ENCODE results near the gene USP37. TPM values are rescaled to one million over a fixed set of nuclear protein-coding genes. Genes with fewer than 3 reads are reported as not detected.

The USP37 gene
- total RNA-seq, 1 donor from 2014 or later = 25.5 TPM

DNA sequence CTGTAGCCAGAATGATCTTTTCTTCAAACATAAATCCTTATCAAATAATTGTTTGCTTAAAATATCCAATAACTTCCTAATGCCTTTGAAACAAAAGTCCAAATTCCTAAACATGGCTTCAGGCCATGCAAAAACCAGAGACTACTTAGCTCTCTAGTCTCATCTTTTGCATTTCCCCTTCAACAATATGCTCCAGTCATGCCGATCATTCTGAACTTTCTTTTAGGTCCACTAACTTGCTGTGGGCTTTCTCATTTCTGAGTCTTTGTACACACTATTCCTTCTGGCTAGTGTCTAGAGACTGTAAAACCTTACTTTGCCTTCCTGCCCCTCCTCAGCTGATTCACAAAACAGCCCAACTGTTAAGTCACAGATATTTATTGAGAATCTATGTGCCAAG is 97.7 kb downstream of the USP37 start:
- H3K36me3 Mint-ChIP-seq (ENCODE audit: insufficient read depth) = peaks cover 7% of the 10 kb centered on the region
- H3K27ac Mint-ChIP-seq = peak overlapping the region; percentile 25
- TF ChIP-seq, protein P1, sequence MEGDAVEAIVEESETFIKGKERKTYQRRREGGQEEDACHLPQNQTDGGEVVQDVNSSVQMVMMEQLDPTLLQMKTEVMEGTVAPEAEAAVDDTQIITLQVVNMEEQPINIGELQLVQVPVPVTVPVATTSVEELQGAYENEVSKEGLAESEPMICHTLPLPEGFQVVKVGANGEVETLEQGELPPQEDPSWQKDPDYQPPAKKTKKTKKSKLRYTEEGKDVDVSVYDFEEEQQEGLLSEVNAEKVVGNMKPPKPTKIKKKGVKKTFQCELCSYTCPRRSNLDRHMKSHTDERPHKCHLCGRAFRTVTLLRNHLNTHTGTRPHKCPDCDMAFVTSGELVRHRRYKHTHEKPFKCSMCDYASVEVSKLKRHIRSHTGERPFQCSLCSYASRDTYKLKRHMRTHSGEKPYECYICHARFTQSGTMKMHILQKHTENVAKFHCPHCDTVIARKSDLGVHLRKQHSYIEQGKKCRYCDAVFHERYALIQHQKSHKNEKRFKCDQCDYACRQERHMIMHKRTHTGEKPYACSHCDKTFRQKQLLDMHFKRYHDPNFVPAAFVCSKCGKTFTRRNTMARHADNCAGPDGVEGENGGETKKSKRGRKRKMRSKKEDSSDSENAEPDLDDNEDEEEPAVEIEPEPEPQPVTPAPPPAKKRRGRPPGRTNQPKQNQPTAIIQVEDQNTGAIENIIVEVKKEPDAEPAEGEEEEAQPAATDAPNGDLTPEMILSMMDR (IDR thresholded peaks at IDR 0.05; ENCODE audit: unreplicated experiment) = no peak
- no peaks in the 10 kb centered on the region for H3K9me3 Mint-ChIP-seq (ENCODE audit: low read depth)
- no peaks in the 10 kb centered on the region for H3K27me3 Mint-ChIP-seq
- DNase-seq (ENCODE audit: low spot score, unreplicated experiment) = no peak
- H3K4me3 Mint-ChIP-seq (ENCODE audit: low read depth) = no peak overlapping the region
- H3K4me1 Mint-ChIP-seq (ENCODE audit: low read depth) = no peaks in the 10 kb centered on the region

DNA sequence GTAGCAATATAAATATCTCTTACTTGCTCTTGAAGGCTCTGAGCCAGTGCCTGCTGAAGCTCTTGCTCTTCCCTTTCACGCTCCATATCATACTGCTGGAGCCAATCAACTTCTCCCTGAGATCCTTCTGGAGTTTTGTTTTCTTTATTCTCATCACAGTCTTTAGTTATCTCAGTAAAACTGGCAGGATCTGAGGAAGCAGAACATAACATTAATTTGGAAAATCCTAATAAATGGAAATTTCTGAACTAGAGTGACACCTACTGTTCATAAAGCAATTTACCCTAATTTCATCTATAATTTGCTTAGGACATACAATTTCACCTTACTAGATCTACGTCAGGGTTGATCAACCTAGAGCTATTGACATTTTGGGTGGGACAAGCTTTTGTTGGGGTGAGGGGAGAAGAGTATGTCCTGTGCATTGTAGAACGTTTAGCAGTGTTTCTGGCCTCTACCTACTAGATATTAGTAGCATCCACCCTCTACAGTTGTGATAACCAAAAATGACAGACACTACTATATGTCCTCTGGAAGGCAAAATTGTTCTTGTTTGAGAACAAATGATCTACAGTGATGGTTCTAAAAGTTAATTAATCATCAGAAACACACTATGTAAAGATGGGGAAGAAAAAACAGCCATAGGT is 102.0 kb downstream of the USP37 start:
- Mint-ChIP-seq H3K27me3 (no peaks in the 10 kb centered on the region), H3K36me3 (ENCODE audit: insufficient read depth) (peaks cover 14% of the 10 kb centered on the region), H3K4me3 (ENCODE audit: low read depth) (no peak overlapping the region), H3K9me3 (ENCODE audit: low read depth) (no peaks in the 10 kb centered on the region), H3K4me1 (ENCODE audit: low read depth) (no peaks in the 10 kb centered on the region), H3K27ac (no peak overlapping the region)
- TF ChIP-seq, protein P1 (IDR thresholded peaks at IDR 0.05; ENCODE audit: unreplicated experiment) = peak; percentile 56
- DNase-seq (ENCODE audit: low spot score, unreplicated experiment) = no peak

DNA sequence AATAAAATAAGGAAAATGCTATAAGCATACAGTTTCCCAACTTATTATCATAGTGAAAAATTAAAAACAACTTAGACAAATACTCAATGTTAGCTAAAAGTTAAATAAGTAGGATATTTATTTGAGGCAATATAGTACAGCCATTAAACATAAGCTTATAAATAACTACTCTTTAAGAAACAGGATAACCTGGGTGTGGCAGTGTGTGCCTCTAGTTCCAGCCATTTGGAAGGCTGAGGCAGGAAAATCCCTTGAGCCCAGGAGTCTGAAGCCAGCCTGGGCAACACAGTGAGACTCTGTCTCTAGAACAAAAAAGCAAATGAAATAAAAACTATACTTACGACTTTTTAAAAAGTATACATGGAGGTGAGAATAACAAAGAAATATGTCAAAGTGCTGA is 109.6 kb downstream of the USP37 start:
- Mint-ChIP-seq H3K4me1 (ENCODE audit: low read depth) (no peaks in the 10 kb centered on the region), H3K4me3 (ENCODE audit: low read depth) (no peak overlapping the region), H3K9me3 (ENCODE audit: low read depth) (no peaks in the 10 kb centered on the region), H3K36me3 (ENCODE audit: insufficient read depth) (peaks cover 21% of the 10 kb centered on the region), H3K27me3 (no peaks in the 10 kb centered on the region), H3K27ac (peak overlapping the region; percentile 21)
- no peak for DNase-seq (ENCODE audit: low spot score, unreplicated experiment)
- TF ChIP-seq, protein P1 (IDR thresholded peaks at IDR 0.05; ENCODE audit: unreplicated experiment) = no peak

DNA sequence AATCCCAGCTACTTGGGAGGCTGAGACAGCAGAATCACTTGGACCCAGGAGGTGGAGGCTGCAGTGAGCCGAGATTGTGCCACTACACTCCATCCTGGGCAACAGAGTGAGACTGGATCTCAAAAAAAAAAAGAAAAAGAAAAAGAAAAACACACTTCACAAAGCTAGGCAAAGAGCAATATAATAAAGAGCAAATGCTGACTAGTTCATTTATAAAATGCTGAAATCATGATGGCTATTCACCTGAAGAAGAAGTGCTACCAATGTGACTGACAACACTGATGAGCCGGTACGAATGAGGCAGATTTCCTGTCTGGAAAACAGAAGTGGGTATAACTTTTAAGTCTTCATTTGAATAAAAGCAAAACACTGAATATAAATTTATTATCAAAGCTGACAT is 111.3 kb downstream of the USP37 start:
- Mint-ChIP-seq H3K9me3 (ENCODE audit: low read depth) (no peaks in the 10 kb centered on the region), H3K27me3 (no peaks in the 10 kb centered on the region), H3K4me1 (ENCODE audit: low read depth) (no peaks in the 10 kb centered on the region), H3K27ac (no peak overlapping the region), H3K4me3 (ENCODE audit: low read depth) (no peak overlapping the region), H3K36me3 (ENCODE audit: insufficient read depth) (peaks cover 17% of the 10 kb centered on the region)
- no peak for DNase-seq (ENCODE audit: low spot score, unreplicated experiment)
- TF ChIP-seq, protein P1 (IDR thresholded peaks at IDR 0.05; ENCODE audit: unreplicated experiment) = no peak

DNA sequence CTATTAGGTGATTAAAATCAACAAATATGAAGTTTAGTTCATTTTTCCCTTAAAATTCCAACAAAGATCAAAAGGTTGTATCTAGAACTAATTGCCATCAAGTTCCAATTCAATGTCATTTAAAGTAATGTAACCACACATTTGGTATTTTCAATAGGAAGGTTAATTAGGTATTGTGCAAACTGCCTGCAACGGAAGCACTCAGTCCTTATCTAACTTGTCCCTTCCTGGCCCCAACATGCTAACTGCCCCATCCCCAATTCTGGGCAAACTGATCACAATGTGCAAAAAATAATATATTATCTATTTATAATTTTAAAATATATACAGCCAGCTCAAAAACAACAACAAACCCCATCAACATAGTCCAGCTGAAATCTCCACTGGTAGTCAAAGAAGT is 116.1 kb downstream of the USP37 start:
- H3K27me3 Mint-ChIP-seq = no peaks in the 10 kb centered on the region
- TF ChIP-seq, protein P1 (IDR thresholded peaks at IDR 0.05; ENCODE audit: unreplicated experiment) = no peak
- H3K4me3 Mint-ChIP-seq (ENCODE audit: low read depth) = no peak overlapping the region
- no peak for DNase-seq (ENCODE audit: low spot score, unreplicated experiment)
- H3K9me3 Mint-ChIP-seq (ENCODE audit: low read depth) = no peaks in the 10 kb centered on the region
- H3K4me1 Mint-ChIP-seq (ENCODE audit: low read depth) = peaks cover 2% of the 10 kb centered on the region
- no peak overlapping the region for H3K27ac Mint-ChIP-seq
- peaks cover 26% of the 10 kb centered on the region for H3K36me3 Mint-ChIP-seq (ENCODE audit: insufficient read depth)

Data from progenitor cell of endocrine pancreas (in vitro differentiated cells).